ENCODE data around the gene ATXN1L. TPM values are rescaled to one million over a fixed set of nuclear protein-coding genes. Genes with fewer than 3 reads are reported as not detected.
"Not testable (repeated sequence)": the region's sequence is repeated elsewhere in the genome, so short reads cannot be mapped to it uniquely, and the experiment has no call there.

ATXN1L gene
- total and polyA plus RNA-seq, 10 donors, result 3.1 to 37.5 (median 28.0) TPM

- H3K4me1 ChIP-seq, result peaks cover 29 to 68% (median 44%) of the 10 kb centered on the region in 6 donors
- H3K27ac ChIP-seq, result peak overlapping the region; percentile 84 to 100 (median 98)
- TF ChIP-seq, protein P1, sequence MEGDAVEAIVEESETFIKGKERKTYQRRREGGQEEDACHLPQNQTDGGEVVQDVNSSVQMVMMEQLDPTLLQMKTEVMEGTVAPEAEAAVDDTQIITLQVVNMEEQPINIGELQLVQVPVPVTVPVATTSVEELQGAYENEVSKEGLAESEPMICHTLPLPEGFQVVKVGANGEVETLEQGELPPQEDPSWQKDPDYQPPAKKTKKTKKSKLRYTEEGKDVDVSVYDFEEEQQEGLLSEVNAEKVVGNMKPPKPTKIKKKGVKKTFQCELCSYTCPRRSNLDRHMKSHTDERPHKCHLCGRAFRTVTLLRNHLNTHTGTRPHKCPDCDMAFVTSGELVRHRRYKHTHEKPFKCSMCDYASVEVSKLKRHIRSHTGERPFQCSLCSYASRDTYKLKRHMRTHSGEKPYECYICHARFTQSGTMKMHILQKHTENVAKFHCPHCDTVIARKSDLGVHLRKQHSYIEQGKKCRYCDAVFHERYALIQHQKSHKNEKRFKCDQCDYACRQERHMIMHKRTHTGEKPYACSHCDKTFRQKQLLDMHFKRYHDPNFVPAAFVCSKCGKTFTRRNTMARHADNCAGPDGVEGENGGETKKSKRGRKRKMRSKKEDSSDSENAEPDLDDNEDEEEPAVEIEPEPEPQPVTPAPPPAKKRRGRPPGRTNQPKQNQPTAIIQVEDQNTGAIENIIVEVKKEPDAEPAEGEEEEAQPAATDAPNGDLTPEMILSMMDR (IDR thresholded peaks at IDR 0.05 in 8 of 11, conservative IDR thresholded peaks at IDR 0.05 in 3 of 11), result no peak
- TF ChIP-seq POLR2A (IDR thresholded peaks at IDR 0.05), result no peak
- TF ChIP-seq POLR2AphosphoS5 (IDR thresholded peaks at IDR 0.05), result no peak
- H3K4me3 ChIP-seq, result peak overlapping the region; percentile 71 to 100 (median 94)
- peaks cover 0 to 35% (median 2%) of the 10 kb centered on the region in 6 donors for H3K36me3 ChIP-seq
- WGBS, 5 donors, result 0 to 1% (median 0%) methylated on average over 41 to 44 of the region's 44 CpGs
- no peaks in the 10 kb centered on the region for H3K27me3 ChIP-seq (replicated peaks in 1 of 7)
- H3K9me3 ChIP-seq, result no peaks in the 10 kb centered on the region
- no peak for DNase-seq
- intact Hi-C loops (cut with DNase I; ENCODE audit: low total_unique reads), result loop anchor here (5.0 kb wide), 1 partner anchor 89 kb away; the partner anchor contains the start of gene IST1
Measured at GRCh38 chr16:71807905-71808592, 37.7 kb upstream of the ATXN1L start.

- Histone ChIP-seq H3K27ac (peak within 1 kb of the TSS; percentile 84 to 100 (median 98)), H3K4me1 (peaks cover 29 to 60% (median 41%) of the 10 kb centered on the region in 6 donors), H3K36me3 (peaks cover 0 to 28% (median 2%) of the 10 kb centered on the region in 6 donors), H3K27me3 (replicated peaks in 1 of 7) (no peaks in the 10 kb centered on the region), H3K9me3 (no peaks in the 10 kb centered on the region), H3K4me3 (peak within 1 kb of the TSS; percentile 71 to 100 (median 94))
- 0 to 1% (median 0%) methylated on average over 53 to 54 of the region's 54 CpGs for WGBS, 5 donors
- TF ChIP-seq POLR2AphosphoS5 (IDR thresholded peaks at IDR 0.05), result peak; percentile 89 to 94 (median 91)
- TF ChIP-seq, protein P1 (IDR thresholded peaks at IDR 0.05 in 8 of 11, conservative IDR thresholded peaks at IDR 0.05 in 3 of 11), result peak in 1 of 11 experiments; percentile 12
- TF ChIP-seq POLR2A (IDR thresholded peaks at IDR 0.05), result peak in 1 of 3 donors; percentile 47
- DNase-seq, result peak; percentile 99
- intact Hi-C loops (cut with DNase I; ENCODE audit: low total_unique reads), result loop anchor here (5.0 kb wide), 1 partner anchor 88 kb away; the partner anchor contains the start of gene IST1
Measured at GRCh38 chr16:71808593-71809459, 37.0 kb upstream of the ATXN1L start, which contains the start of gene AP1G1. Gene AP1G1, minus strand, starts transcription at chr16:71808834. Its CDS starts 19,355 bp downstream, at chr16:71789479.

DNA sequence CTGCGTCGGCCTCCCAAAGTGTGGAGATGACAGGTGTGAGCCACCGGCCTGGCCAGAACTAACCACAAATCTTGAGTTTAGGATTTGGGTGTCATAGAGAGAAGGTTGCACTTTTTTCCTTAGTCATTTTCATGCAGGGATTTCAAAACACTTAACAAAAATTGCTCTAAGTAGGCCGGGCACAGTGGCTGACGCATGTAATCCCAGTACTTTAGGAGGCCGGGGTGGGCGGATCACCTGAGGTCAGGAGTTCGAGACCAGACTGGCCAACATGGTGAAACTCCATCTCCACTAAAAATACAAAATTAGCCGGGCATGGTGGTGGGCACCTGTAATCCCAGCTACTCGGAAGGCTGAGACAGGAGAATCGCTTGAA lies 35.6 kb upstream of the ATXN1L start:
- intact Hi-C loops (cut with DNase I; ENCODE audit: low total_unique reads); H3K27me3 ChIP-seq (replicated peaks in 1 of 7); H3K9me3 ChIP-seq: not testable (repeated sequence)
- Histone ChIP-seq H3K4me1 (peaks cover 27 to 47% (median 35%) of the 10 kb centered on the region in 6 donors), H3K36me3 (peaks cover 0 to 15% (median under 1%) of the 10 kb centered on the region in 6 donors), H3K27ac (peak overlapping the region in 7 of 8 donors; percentile 96 to 100 (median 98)), H3K4me3 (peak overlapping the region in 1 of 8 donors; percentile 92)
- peak; percentile 78 for DNase-seq
- 68 to 89% (median 85%) methylated on average over 11 of the region's 11 CpGs for WGBS, 5 donors

GRCh38 chr16:71811261-71811803 lies 34.4 kb upstream of the ATXN1L start:
- intact Hi-C loops (cut with DNase I; ENCODE audit: low total_unique reads), result no loop called here
- no peaks in the 10 kb centered on the region for H3K9me3 ChIP-seq
- H3K36me3 ChIP-seq, result peaks cover 0 to 5% (median 0%) of the 10 kb centered on the region in 6 donors
- DNase-seq, result no peak
- peaks cover 16 to 35% (median 23%) of the 10 kb centered on the region in 6 donors for H3K4me1 ChIP-seq
- H3K27me3 ChIP-seq (replicated peaks in 1 of 7), result no peaks in the 10 kb centered on the region
- H3K27ac ChIP-seq, result no peak overlapping the region
- no peak for TF ChIP-seq POLR2A (IDR thresholded peaks at IDR 0.05)
- TF ChIP-seq, protein P1 (IDR thresholded peaks at IDR 0.05 in 8 of 11, conservative IDR thresholded peaks at IDR 0.05 in 3 of 11), result no peak
- no peak for TF ChIP-seq POLR2AphosphoS5 (IDR thresholded peaks at IDR 0.05)
- 49 to 70% (median 66%) methylated on average over 3 to 5 of the region's 5 CpGs for WGBS, 5 donors
- H3K4me3 ChIP-seq, result no peak overlapping the region

DNA sequence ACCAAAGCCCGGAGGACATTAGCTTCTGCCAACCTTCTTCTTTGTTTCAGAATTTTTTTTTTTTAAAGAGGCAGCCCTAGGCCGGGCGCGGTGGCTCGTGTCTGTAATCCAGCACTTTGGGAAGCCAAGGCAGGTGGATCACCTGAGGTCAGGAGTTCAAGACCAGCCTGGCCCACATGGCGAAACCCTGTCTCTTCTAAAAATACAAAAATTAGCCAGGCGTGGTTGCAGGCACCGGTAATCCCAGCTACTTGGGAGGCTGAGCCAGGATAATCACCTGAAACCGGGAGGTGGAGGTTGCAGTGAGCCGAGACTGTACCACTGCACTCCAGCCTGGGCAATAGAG lies 28.6 kb upstream of the ATXN1L start:
- H3K9me3 ChIP-seq; intact Hi-C loops (cut with DNase I; ENCODE audit: low total_unique reads); DNase-seq; H3K27me3 ChIP-seq (replicated peaks in 1 of 7); H3K36me3 ChIP-seq; H3K4me3 ChIP-seq: not testable (repeated sequence)
- WGBS, 5 donors, result 79 to 87% (median 82%) methylated on average over 10 of the region's 10 CpGs
- Histone ChIP-seq H3K4me1 (peaks cover 0 to 17% (median 3%) of the 10 kb centered on the region in 6 donors), H3K27ac (peak overlapping the region in 5 of 8 donors; percentile 16 to 53 (median 44))
